AG09319 (cell line): ENCODE measurements around the gene C4BPB.

Experiments used
- DNase-seq: peaks from one replicate; pipeline ENCODE4 v3.0.0-alpha.2; 2010; ENCODE audit warnings: low read depth; ENCODE audit errors: extremely low read depth
- CTCF ChIP-seq: IDR thresholded peaks from 2 replicates; pipeline ENCODE4 v1.5.1; 2011; ENCODE audit warnings: low read depth, mild to moderate bottlenecking, inconsistent platforms, low read length, moderate library complexity

Gene C4BPB

GRCh38 chr1:207049054-207049453 is 39.6 kb upstream of the C4BPB start:
- no peak for DNase-seq

GRCh38 chr1:207049514-207049913 is 39.1 kb upstream of the C4BPB start:
- no peak for DNase-seq
- TF ChIP-seq CTCF, result no peak

More at GRCh38 chr1:207049054-207049453, 39.6 kb upstream of the C4BPB start:
- no peak for TF ChIP-seq CTCF

DNA sequence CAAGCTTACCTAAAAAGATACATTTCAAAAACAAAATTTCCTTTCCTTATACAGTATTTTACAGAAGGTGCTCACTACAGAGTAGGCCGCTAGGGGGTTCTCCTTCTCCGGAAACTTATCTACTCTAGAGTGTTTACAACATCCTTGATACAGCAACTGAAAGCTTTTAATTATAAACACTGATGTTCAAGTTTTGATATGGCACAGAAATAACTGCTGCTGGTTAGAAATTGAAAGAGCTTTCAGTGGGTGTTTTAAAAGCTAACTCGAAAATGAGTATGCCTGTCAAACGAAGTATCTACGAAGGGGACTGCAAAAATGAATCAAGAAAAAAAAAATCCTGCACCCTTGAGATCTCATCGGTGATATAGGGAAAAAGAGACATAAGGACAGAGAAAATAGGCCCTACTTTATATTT is 38.7 kb upstream of the C4BPB start:
- DNase-seq, result no peak
- TF ChIP-seq CTCF, result peak; percentile 85

- DNase-seq, result peak; percentile 71
- TF ChIP-seq CTCF, result no peak; the same call in none of the 2 replicates
Measured at GRCh38 chr1:207050480-207051190, 38.0 kb upstream of the C4BPB start.

DNA sequence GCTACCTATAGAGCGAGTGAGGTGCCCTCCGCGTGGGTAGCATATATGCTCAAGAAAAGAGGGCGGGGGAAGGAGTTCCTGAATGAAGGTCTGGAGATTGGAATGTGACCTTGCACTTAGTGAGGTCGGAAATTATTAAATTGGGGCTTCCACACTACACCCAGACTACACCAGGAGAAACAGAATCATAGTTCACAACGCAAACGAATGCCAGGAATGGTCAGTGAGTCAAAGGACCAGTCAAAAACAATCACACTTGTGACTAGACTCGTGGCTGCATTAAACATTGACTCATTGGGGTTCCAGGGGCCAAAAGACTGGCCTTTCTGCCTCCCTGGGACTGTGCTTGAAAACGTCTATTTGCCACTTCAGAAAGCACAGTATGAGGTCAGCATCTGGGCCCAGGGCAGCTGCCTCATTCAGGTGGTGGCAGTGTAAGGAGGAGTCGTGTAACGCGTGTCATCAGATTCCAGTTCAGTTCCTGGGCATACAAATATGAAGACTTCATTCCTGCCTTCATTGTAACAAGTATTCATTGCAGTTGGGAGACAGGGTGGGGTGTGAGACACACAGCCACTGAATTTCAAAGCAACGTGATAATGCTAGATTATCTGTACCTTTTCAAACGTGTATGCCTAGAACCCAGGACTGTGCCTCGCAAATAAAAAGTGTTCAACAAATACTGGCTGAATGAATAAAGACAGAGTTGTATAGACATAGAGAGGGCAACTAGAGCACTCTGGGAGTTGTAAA is 37.3 kb upstream of the C4BPB start, which contains the start of gene YOD1:
Gene YOD1, minus strand, starts transcription at position 18 of the 753 bp plus-strand sequence. CDS start 178 bp downstream, outside the sequence.
- no peak for TF ChIP-seq CTCF
- DNase-seq, result no peak

- TF ChIP-seq CTCF, result peak; percentile 0; the same call in 1 of the 2 replicates
- DNase-seq, result peak; percentile 67
Measured at GRCh38 chr1:207052911-207053769, 35.5 kb upstream of the C4BPB start, which contains the start of gene PFKFB2. TSS of gene PFKFB2 (plus strand) at chr1:207053275. CDS start at chr1:207054718, 1,443 bp downstream.
